GM23338 (cell line): ENCODE results near the gene CHCHD6. TPM values are rescaled to one million over a fixed set of nuclear protein-coding genes. Genes with fewer than 3 reads are reported as not detected.

Experiments used
- ATAC-seq: fragments of 200-7000 bp; cut with Tn5 transposase; 3 replicates; pipeline ENCODE4 v1.9.1; 2020
- DNase-seq: peaks from one replicate; pipeline ENCODE4 v3.0.0-alpha.2; 2015; ENCODE audit warnings: low spot score
- H2AFZ ChIP-seq: fragments of 200-600 bp; sonication (generic); 2 replicates; pipeline ENCODE4 v1.8.0; 2016; ENCODE audit warnings: antibody characterized with exemption, mild to moderate bottlenecking, moderate library complexity
- H3F3A ChIP-seq: fragments of 200-600 bp; sonication (generic); replicated peaks from 2 replicates; pipeline ENCODE4 v1.8.0; 2017; ENCODE audit warnings: antibody characterized with exemption, mixed run types, low read depth
- H3K27ac ChIP-seq: fragments of 200-600 bp; sonication (generic); 2 replicates; pipeline ENCODE4 v1.6.1; 2016; ENCODE audit warnings: low read depth
- H3K27me3 ChIP-seq: fragments of 200-600 bp; sonication (generic); 2 replicates; pipeline ENCODE4 v1.8.0; 2016; ENCODE audit warnings: mild to moderate bottlenecking, mixed run types, moderate library complexity; ENCODE audit not compliant: insufficient read depth
- H3K36me3 ChIP-seq: fragments of 200-600 bp; sonication (generic); 2 replicates; pipeline ENCODE4 v1.8.0; 2016; ENCODE audit warnings: mild to moderate bottlenecking; ENCODE audit not compliant: insufficient read depth
- H3K4me1 ChIP-seq: fragments of 200-600 bp; sonication (generic); 2 replicates; pipeline ENCODE4 v1.8.0; 2016; ENCODE audit warnings: mild to moderate bottlenecking, moderate library complexity; ENCODE audit not compliant: insufficient read depth
- H3K4me2 ChIP-seq: fragments of 200-600 bp; sonication (generic); 2 replicates; pipeline ENCODE4 v1.7.1; 2017; ENCODE audit warnings: mixed run types
- H3K4me3 ChIP-seq: fragments of 200-600 bp; sonication (generic); 2 replicates; pipeline ENCODE4 v1.6.1; 2016; ENCODE audit warnings: mixed run types
- H3K79me2 ChIP-seq: fragments of 200-600 bp; sonication (generic); replicated peaks from 2 replicates; pipeline ENCODE4 v1.8.0; 2017; ENCODE audit warnings: mild to moderate bottlenecking; ENCODE audit not compliant: insufficient read depth
- H3K9me2 ChIP-seq: fragments of 200-600 bp; sonication (generic); 2 replicates; pipeline ENCODE4 v1.8.0; 2017; ENCODE audit not compliant: insufficient read depth
- H4K20me1 ChIP-seq: fragments of 200-600 bp; sonication (generic); replicated peaks from 2 replicates; pipeline ENCODE4 v1.8.0; 2017; ENCODE audit warnings: mild to moderate bottlenecking; ENCODE audit not compliant: insufficient read depth
- H3K27ac Mint-ChIP-seq: 2 replicates; pipeline ENCODE4 v1.8.0; 2020; ENCODE audit warnings: inconsistent platforms, mild to moderate bottlenecking, moderate library complexity, mixed read lengths
- H3K27me3 Mint-ChIP-seq: 3 replicates; pipeline ENCODE4 v1.8.0; 2022; ENCODE audit warnings: low read depth, mild to moderate bottlenecking, moderate library complexity, mixed read lengths, inconsistent platforms; ENCODE audit not compliant: insufficient read depth, poor library complexity
- H3K36me3 Mint-ChIP-seq: 3 replicates; pipeline ENCODE4 v1.8.0; 2021; ENCODE audit warnings: low read depth, mild to moderate bottlenecking, inconsistent platforms, moderate library complexity, mixed read lengths
- H3K4me1 Mint-ChIP-seq: 3 replicates; pipeline ENCODE4 v1.8.0; 2020; ENCODE audit warnings: mild to moderate bottlenecking, inconsistent platforms, mixed read lengths
- H3K4me3 Mint-ChIP-seq: 3 replicates; pipeline ENCODE4 v1.8.0; 2021; ENCODE audit warnings: moderate library complexity, mild to moderate bottlenecking, inconsistent platforms, mixed read lengths
- H3K9me3 Mint-ChIP-seq: 3 replicates; pipeline ENCODE4 v1.8.0; 2020; ENCODE audit warnings: moderate library complexity, mild to moderate bottlenecking, inconsistent platforms, mixed read lengths
- CREB1 ChIP-seq: fragments of 250-450 bp; sonication (Bioruptor Pico); IDR thresholded peaks from 2 replicates; pipeline ENCODE4 v1.5.0; 2020; ENCODE audit warnings: low read depth, mild to moderate bottlenecking, moderate library complexity
- EZH2 ChIP-seq: fragments of 200-600 bp; sonication (generic); IDR thresholded peaks from one replicate; pipeline ENCODE4 v1.8.0; 2017; ENCODE audit warnings: antibody characterized with exemption, mild to moderate bottlenecking, low read depth; ENCODE audit not compliant: unreplicated experiment
- EZH2phosphoT487 ChIP-seq: fragments of 200-600 bp; sonication (generic); IDR thresholded peaks from one replicate; pipeline ENCODE4 v1.8.1; 2018; ENCODE audit warnings: antibody characterized with exemption; ENCODE audit not compliant: unreplicated experiment
- JUNB ChIP-seq: IDR thresholded peaks from one replicate; pipeline ENCODE4 v1.6.1; 2016; ENCODE audit warnings: antibody characterized with exemption; ENCODE audit not compliant: unreplicated experiment
- NANOG ChIP-seq: IDR thresholded peaks from 2 replicates; pipeline ENCODE4 v1.6.1; 2016; ENCODE audit warnings: antibody characterized with exemption, borderline replicate concordance
- POLR2AphosphoS5 ChIP-seq: IDR thresholded peaks from 2 replicates; pipeline ENCODE4 v1.6.1; 2016; ENCODE audit warnings: antibody characterized with exemption, low read depth
- STAT1 ChIP-seq: IDR thresholded peaks from one replicate; pipeline ENCODE4 v1.6.1; 2016; ENCODE audit warnings: antibody characterized with exemption; ENCODE audit not compliant: unreplicated experiment
- ZNF114 ChIP-seq: fragments of 250-450 bp; sonication (Bioruptor Pico); IDR thresholded peaks from 2 replicates; pipeline ENCODE4 v1.5.0; 2020; ENCODE audit warnings: mild to moderate bottlenecking, moderate library complexity
- ZNF331 ChIP-seq: fragments of 250-450 bp; sonication (Bioruptor Pico); IDR thresholded peaks from 2 replicates; pipeline ENCODE4 v1.5.0; 2020; ENCODE audit warnings: low read depth, mild to moderate bottlenecking, moderate library complexity
- polyA plus RNA-seq: library from polyadenylated mRNA; unstranded; fragments of >200 nt; fragmentation: Nextera tagmentation; extraction: Ambion mirVana; gene quantifications from 2 replicates; pipeline ENCODE4 v1.2.1, GENCODE V29; 2016
- total RNA-seq: library from RNA; depleted of rRNA; stranded (reverse); fragments of >200 nt; shearing (Covaris generic); gene quantifications from 2 replicates; pipeline ENCODE4 v1.2.3, GENCODE V29; 2014
- TF ChIP-seq, protein P1 (sequence below): fragments of 250-450 bp; sonication (Bioruptor Pico); IDR thresholded peaks from 2 replicates; pipeline ENCODE4 v1.5.0; 2020; ENCODE audit warnings: mild to moderate bottlenecking, moderate library complexity
- TF ChIP-seq, protein P2 (sequence below), 2 experiments: fragments of 200-600 bp in 1 of 2; sonication (generic) in 1 of 2; conservative IDR thresholded peaks; 2 replicates each; pipeline versions ENCODE4 v1.5.1 to v1.6.1; 2016 to 2017; ENCODE audit warnings: antibody characterized with exemption in 2 of 2, low read depth in 2 of 2, mild to moderate bottlenecking in 2 of 2, moderate library complexity in 1 of 2
- TF ChIP-seq, protein P3 (sequence below): IDR thresholded peaks from one replicate; pipeline ENCODE4 v1.6.1; 2018; ENCODE audit warnings: antibody characterized with exemption; ENCODE audit not compliant: unreplicated experiment
- TF ChIP-seq, protein P4 (sequence below): IDR thresholded peaks from 2 replicates; pipeline ENCODE4 v1.6.1; 2016; ENCODE audit warnings: antibody characterized with exemption

Gene CHCHD6
- total and polyA plus RNA-seq, 2 experiments from 2014 or later, result 28.8 to 43.0 TPM

DNA sequence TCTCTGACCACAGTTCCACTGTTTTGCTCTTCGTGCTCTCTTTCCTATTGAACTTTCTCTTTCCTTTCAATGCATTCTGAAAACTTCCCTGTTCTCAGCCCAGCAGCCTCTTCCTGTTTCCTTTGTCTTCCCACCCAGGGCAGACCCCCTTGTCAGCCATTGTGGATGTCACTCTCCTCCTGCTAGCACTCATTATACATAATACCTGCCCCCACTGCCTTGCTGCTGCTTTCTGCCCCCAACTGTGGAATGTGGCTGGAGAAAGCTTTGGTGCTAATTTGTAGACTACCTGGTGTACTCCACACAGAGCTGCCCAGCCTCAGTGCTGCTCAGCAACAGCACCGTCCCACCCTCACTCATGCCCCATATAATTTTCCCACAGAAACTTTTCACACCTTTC is 80.2 kb downstream of the CHCHD6 start:
- Histone ChIP-seq H3K27ac (peak overlapping the region; percentile 92), H4K20me1 (no peaks in the 10 kb centered on the region), H3K4me2 (peak overlapping the region; percentile 50), H3K4me1 (peaks cover 36% of the 10 kb centered on the region), H3K9me2 (no peaks in the 10 kb centered on the region), H3F3A (no peaks in the 10 kb centered on the region), H2AFZ (no peak overlapping the region), H3K79me2 (peaks cover 6% of the 10 kb centered on the region; the same call in 1 of the 2 replicates), H3K36me3 (no peaks in the 10 kb centered on the region), H3K27me3 (no peaks in the 10 kb centered on the region), H3K4me3 (0 out of 2 replicates have a peak overlapping the region, but pooled peaks have one; percentile 1)
- TF ChIP-seq, protein P1, sequence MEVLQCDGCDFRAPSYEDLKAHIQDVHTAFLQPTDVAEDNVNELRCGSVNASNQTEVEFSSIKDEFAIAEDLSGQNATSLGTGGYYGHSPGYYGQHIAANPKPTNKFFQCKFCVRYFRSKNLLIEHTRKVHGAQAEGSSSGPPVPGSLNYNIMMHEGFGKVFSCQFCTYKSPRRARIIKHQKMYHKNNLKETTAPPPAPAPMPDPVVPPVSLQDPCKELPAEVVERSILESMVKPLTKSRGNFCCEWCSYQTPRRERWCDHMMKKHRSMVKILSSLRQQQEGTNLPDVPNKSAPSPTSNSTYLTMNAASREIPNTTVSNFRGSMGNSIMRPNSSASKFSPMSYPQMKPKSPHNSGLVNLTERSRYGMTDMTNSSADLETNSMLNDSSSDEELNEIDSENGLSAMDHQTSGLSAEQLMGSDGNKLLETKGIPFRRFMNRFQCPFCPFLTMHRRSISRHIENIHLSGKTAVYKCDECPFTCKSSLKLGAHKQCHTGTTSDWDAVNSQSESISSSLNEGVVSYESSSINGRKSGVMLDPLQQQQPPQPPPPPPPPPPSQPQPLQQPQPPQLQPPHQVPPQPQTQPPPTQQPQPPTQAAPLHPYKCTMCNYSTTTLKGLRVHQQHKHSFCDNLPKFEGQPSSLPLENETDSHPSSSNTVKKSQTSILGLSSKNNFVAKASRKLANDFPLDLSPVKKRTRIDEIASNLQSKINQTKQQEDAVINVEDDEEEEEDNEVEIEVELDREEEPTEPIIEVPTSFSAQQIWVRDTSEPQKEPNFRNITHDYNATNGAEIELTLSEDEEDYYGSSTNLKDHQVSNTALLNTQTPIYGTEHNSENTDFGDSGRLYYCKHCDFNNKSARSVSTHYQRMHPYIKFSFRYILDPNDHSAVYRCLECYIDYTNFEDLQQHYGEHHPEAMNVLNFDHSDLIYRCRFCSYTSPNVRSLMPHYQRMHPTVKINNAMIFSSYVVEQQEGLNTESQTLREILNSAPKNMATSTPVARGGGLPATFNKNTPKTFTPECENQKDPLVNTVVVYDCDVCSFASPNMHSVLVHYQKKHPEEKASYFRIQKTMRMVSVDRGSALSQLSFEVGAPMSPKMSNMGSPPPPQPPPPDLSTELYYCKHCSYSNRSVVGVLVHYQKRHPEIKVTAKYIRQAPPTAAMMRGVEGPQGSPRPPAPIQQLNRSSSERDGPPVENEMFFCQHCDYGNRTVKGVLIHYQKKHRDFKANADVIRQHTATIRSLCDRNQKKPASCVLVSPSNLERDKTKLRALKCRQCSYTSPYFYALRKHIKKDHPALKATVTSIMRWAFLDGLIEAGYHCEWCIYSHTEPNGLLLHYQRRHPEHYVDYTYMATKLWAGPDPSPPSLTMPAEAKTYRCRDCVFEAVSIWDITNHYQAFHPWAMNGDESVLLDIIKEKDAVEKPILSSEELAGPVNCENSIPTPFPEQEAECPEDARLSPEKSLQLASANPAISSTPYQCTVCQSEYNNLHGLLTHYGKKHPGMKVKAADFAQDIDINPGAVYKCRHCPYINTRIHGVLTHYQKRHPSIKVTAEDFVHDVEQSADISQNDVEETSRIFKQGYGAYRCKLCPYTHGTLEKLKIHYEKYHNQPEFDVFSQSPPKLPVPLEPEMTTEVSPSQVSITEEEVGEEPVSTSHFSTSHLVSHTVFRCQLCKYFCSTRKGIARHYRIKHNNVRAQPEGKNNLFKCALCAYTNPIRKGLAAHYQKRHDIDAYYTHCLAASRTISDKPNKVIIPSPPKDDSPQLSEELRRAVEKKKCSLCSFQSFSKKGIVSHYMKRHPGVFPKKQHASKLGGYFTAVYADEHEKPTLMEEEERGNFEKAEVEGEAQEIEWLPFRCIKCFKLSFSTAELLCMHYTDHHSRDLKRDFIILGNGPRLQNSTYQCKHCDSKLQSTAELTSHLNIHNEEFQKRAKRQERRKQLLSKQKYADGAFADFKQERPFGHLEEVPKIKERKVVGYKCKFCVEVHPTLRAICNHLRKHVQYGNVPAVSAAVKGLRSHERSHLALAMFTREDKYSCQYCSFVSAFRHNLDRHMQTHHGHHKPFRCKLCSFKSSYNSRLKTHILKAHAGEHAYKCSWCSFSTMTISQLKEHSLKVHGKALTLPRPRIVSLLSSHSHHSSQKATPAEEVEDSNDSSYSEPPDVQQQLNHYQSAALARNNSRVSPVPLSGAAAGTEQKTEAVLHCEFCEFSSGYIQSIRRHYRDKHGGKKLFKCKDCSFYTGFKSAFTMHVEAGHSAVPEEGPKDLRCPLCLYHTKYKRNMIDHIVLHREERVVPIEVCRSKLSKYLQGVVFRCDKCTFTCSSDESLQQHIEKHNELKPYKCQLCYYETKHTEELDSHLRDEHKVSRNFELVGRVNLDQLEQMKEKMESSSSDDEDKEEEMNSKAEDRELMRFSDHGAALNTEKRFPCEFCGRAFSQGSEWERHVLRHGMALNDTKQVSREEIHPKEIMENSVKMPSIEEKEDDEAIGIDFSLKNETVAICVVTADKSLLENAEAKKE, result no peak
- TF ChIP-seq, protein P2, sequence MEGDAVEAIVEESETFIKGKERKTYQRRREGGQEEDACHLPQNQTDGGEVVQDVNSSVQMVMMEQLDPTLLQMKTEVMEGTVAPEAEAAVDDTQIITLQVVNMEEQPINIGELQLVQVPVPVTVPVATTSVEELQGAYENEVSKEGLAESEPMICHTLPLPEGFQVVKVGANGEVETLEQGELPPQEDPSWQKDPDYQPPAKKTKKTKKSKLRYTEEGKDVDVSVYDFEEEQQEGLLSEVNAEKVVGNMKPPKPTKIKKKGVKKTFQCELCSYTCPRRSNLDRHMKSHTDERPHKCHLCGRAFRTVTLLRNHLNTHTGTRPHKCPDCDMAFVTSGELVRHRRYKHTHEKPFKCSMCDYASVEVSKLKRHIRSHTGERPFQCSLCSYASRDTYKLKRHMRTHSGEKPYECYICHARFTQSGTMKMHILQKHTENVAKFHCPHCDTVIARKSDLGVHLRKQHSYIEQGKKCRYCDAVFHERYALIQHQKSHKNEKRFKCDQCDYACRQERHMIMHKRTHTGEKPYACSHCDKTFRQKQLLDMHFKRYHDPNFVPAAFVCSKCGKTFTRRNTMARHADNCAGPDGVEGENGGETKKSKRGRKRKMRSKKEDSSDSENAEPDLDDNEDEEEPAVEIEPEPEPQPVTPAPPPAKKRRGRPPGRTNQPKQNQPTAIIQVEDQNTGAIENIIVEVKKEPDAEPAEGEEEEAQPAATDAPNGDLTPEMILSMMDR (conservative IDR thresholded peaks at IDR 0.05; ENCODE audit: low read depth in 2 of 2), result no peak
- TF ChIP-seq, protein P3, sequence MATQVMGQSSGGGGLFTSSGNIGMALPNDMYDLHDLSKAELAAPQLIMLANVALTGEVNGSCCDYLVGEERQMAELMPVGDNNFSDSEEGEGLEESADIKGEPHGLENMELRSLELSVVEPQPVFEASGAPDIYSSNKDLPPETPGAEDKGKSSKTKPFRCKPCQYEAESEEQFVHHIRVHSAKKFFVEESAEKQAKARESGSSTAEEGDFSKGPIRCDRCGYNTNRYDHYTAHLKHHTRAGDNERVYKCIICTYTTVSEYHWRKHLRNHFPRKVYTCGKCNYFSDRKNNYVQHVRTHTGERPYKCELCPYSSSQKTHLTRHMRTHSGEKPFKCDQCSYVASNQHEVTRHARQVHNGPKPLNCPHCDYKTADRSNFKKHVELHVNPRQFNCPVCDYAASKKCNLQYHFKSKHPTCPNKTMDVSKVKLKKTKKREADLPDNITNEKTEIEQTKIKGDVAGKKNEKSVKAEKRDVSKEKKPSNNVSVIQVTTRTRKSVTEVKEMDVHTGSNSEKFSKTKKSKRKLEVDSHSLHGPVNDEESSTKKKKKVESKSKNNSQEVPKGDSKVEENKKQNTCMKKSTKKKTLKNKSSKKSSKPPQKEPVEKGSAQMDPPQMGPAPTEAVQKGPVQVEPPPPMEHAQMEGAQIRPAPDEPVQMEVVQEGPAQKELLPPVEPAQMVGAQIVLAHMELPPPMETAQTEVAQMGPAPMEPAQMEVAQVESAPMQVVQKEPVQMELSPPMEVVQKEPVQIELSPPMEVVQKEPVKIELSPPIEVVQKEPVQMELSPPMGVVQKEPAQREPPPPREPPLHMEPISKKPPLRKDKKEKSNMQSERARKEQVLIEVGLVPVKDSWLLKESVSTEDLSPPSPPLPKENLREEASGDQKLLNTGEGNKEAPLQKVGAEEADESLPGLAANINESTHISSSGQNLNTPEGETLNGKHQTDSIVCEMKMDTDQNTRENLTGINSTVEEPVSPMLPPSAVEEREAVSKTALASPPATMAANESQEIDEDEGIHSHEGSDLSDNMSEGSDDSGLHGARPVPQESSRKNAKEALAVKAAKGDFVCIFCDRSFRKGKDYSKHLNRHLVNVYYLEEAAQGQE, result no peak
- TF ChIP-seq STAT1 (no peak), JUNB (no peak), ZNF331 (no peak), CREB1 (CRISPR knock-in tag) (no peak), EZH2 (no peak), ZNF114 (CRISPR knock-in tag) (no peak), NANOG (no peak), EZH2phosphoT487 (no peak), POLR2AphosphoS5 (no peak)
- TF ChIP-seq, protein P4, sequence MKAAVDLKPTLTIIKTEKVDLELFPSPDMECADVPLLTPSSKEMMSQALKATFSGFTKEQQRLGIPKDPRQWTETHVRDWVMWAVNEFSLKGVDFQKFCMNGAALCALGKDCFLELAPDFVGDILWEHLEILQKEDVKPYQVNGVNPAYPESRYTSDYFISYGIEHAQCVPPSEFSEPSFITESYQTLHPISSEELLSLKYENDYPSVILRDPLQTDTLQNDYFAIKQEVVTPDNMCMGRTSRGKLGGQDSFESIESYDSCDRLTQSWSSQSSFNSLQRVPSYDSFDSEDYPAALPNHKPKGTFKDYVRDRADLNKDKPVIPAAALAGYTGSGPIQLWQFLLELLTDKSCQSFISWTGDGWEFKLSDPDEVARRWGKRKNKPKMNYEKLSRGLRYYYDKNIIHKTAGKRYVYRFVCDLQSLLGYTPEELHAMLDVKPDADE, result no peak
- Mint-ChIP-seq H3K9me3 (peaks cover 4% of the 10 kb centered on the region; the same call in 2 of the 3 replicates), H3K27ac (peak overlapping the region; percentile 86), H3K4me1 (peaks cover 37% of the 10 kb centered on the region), H3K4me3 (peak overlapping the region; percentile 35), H3K27me3 (peaks cover 3% of the 10 kb centered on the region), H3K36me3 (peaks cover 3% of the 10 kb centered on the region; the same call in 2 of the 3 replicates)
- peak; percentile 46 for DNase-seq
- ATAC-seq, result peak; percentile 94
